DND-41 (cell line): ENCODE results near the gene SCUBE2.
"Not testable (repeated sequence)": the region's sequence is repeated elsewhere in the genome, so short reads cannot be mapped to it uniquely, and the experiment has no call there.

ENCODE experiments used
- EZH2 ChIP-seq: IDR thresholded peaks from 3 replicates; pipeline ENCODE4 v1.6.1; 2012; ENCODE audit warnings: borderline replicate concordance, low read depth, mild to moderate bottlenecking, moderate library complexity, low read length, inconsistent platforms; ENCODE audit not compliant: severe bottlenecking
- TF ChIP-seq, protein P1 (sequence below): IDR thresholded peaks from 2 replicates; pipeline ENCODE4 v1.5.1; 2012; ENCODE audit warnings: borderline replicate concordance, low read length, moderate library complexity, mild to moderate bottlenecking; ENCODE audit not compliant: poor library complexity, severe bottlenecking; ENCODE audit errors: extremely low read depth

DNA sequence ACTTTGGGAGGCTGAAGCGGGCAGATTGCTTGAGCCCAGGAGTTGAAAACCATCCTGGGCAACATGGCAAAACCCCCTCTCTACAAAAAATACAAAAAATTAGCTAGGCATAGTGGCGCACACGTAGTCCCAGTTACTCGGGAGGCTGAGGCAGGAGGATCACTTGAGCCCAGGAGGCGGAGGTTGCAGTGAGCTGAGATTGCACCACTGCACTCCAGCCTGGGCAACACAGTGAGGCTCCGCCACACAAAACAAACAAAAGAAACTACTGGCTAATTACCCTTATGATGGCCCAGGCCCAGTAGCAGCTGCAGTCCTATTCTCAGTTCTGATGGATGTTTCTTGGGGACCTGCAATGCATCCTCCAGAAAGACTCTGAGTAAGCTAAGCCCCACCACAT is 104.6 kb downstream of the SCUBE2 start:
- TF ChIP-seq, protein P1, sequence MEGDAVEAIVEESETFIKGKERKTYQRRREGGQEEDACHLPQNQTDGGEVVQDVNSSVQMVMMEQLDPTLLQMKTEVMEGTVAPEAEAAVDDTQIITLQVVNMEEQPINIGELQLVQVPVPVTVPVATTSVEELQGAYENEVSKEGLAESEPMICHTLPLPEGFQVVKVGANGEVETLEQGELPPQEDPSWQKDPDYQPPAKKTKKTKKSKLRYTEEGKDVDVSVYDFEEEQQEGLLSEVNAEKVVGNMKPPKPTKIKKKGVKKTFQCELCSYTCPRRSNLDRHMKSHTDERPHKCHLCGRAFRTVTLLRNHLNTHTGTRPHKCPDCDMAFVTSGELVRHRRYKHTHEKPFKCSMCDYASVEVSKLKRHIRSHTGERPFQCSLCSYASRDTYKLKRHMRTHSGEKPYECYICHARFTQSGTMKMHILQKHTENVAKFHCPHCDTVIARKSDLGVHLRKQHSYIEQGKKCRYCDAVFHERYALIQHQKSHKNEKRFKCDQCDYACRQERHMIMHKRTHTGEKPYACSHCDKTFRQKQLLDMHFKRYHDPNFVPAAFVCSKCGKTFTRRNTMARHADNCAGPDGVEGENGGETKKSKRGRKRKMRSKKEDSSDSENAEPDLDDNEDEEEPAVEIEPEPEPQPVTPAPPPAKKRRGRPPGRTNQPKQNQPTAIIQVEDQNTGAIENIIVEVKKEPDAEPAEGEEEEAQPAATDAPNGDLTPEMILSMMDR = not testable (repeated sequence)
- TF ChIP-seq EZH2 = not testable (repeated sequence)
